WTC11 (cell line): ENCODE data around the gene ME2.

Source experiments
- CTCF ChIP-seq: fragments of 200-600 bp; IDR thresholded peaks from 2 replicates; pipeline ENCODE4 v1.8.0; 2022; ENCODE audit warnings: antibody characterized with exemption
- USF2 ChIP-seq: sonication (generic); formaldehyde crosslinking; IDR thresholded peaks from 2 replicates; pipeline ENCODE4 v1.8.1; 2023; ENCODE audit warnings: mild to moderate bottlenecking, missing genetic modification reagents, moderate library complexity

GRCh38 chr18:50986360-50987087, 107.6 kb downstream of the ME2 start:
- TF ChIP-seq CTCF (no peak), USF2 (CRISPR knock-in tag) (no peak)
